ENCODE data around the gene CLASP1.

Gene CLASP1

GRCh38 chr2:121608967-121609366 is 40.3 kb downstream of the CLASP1 start:
- TF ChIP-seq, protein P1, sequence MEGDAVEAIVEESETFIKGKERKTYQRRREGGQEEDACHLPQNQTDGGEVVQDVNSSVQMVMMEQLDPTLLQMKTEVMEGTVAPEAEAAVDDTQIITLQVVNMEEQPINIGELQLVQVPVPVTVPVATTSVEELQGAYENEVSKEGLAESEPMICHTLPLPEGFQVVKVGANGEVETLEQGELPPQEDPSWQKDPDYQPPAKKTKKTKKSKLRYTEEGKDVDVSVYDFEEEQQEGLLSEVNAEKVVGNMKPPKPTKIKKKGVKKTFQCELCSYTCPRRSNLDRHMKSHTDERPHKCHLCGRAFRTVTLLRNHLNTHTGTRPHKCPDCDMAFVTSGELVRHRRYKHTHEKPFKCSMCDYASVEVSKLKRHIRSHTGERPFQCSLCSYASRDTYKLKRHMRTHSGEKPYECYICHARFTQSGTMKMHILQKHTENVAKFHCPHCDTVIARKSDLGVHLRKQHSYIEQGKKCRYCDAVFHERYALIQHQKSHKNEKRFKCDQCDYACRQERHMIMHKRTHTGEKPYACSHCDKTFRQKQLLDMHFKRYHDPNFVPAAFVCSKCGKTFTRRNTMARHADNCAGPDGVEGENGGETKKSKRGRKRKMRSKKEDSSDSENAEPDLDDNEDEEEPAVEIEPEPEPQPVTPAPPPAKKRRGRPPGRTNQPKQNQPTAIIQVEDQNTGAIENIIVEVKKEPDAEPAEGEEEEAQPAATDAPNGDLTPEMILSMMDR (IDR thresholded peaks at IDR 0.05; ENCODE audit: control insufficient read depth, extremely low read depth, insufficient read depth): no peak
- no peak overlapping the region for H3K4me3 ChIP-seq (ENCODE audit: low read depth, low read length)
- DNase-seq (ENCODE audit: low read depth): no peak

- DNase-seq (ENCODE audit: low read depth): no peak
- H3K4me3 ChIP-seq (ENCODE audit: low read depth, low read length): no peak overlapping the region
- TF ChIP-seq, protein P1 (IDR thresholded peaks at IDR 0.05; ENCODE audit: control insufficient read depth, extremely low read depth, insufficient read depth): no peak
These were observed 40.9 kb downstream of the CLASP1 start for GRCh38 chr2:121608367-121608766.

DNA sequence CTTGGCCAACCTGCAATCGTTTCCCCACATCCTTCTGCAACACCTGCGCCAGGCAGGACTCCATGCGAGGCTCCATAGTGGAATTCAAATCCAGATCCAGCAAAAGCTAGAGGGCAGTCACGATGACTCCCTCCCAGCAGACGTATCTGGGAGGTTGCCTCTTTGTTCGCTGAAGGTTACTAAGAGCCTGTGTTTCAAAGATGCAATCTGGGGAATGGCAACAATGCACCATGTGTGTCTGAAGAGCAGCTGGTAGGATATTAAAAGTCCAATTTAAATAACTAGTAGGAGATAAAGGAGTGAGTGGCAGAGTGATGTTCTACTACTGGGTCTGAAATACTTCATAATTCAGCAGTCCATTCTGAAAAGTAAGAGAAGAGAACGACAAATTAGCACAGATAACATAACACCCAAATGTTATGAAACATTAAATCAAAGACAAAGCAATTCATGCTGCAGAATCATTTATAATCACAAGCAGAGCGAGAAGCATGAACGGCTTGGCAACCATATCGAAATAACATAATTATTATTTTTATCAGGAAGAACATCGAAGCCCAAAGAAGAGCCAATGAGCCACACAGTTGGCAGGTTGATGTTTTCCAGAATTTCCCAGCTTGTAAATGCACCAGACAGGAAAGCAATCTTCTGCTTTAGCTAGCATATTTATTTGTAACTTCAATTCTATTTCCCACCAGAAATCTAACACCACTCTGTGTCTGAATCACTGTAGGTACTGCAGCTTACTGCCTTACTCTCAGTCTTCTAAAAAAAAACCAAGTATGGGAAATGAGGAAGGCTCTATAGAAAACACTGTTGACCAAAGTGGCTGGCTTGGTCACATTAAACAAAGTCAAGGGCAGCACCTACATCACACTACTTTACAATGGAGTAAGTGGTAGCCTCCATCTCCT is 43.2 kb downstream of the CLASP1 start:
- no peak for DNase-seq (ENCODE audit: low read depth)
- TF ChIP-seq, protein P1 (IDR thresholded peaks at IDR 0.05; ENCODE audit: control insufficient read depth, extremely low read depth, insufficient read depth): no peak
- H3K4me3 ChIP-seq (ENCODE audit: low read depth, low read length): no peak overlapping the region

GRCh38 chr2:121603185-121603584 is 46.1 kb downstream of the CLASP1 start:
- TF ChIP-seq, protein P1 (IDR thresholded peaks at IDR 0.05; ENCODE audit: control insufficient read depth, extremely low read depth, insufficient read depth): no peak
- no peak overlapping the region for H3K4me3 ChIP-seq (ENCODE audit: low read depth, low read length)
- no peak for DNase-seq (ENCODE audit: low read depth)

DNA sequence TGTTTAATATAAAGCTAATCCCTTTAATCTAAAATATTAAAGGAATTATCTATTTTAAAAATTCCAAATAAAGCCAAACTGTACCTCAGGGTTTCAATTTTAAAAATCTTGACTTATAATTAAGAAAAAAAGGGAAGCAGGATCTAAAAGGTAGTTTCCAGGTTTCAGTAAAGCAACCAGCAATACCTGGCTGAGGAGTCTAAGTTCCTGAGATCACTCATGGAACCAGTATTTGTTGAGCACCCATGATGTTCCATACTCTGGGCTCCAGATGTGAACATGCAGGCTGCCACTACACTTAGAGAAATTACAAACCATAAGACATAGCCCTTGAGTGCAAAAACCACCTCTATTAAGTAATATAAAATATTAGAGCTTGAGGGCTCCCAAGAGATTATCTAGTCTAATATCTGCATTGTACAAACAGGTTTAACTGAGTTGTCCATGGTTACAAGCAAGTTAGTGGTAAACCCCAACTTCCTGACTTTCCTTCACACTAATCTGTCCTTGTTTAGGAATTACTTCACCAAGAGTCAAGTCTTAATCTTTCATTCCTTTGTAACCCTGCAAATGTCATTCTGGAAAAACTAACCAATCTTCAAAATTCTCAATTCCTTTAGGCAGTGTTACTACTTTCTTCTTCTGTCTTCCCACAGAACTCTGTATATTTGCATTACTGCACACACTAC is 49.2 kb downstream of the CLASP1 start:
- no peak overlapping the region for H3K4me3 ChIP-seq (ENCODE audit: low read depth, low read length)
- no peak for DNase-seq (ENCODE audit: low read depth)
- TF ChIP-seq, protein P1 (IDR thresholded peaks at IDR 0.05; ENCODE audit: control insufficient read depth, extremely low read depth, insufficient read depth): no peak

GRCh38 chr2:121598087-121598486 is 51.2 kb downstream of the CLASP1 start:
- DNase-seq (ENCODE audit: low read depth): no peak
- TF ChIP-seq, protein P1 (IDR thresholded peaks at IDR 0.05; ENCODE audit: control insufficient read depth, extremely low read depth, insufficient read depth): no peak
- no peak overlapping the region for H3K4me3 ChIP-seq (ENCODE audit: low read depth, low read length)

Measured in LNCaP clone FGC (cell line).